Measurements from ENCODE around the gene C17orf50. TPM values are rescaled to one million over a fixed set of nuclear protein-coding genes. Genes with fewer than 3 reads are reported as not detected.

The C17orf50 gene
- total RNA-seq, 1 donor from 2014 or later, result not detected

DNA sequence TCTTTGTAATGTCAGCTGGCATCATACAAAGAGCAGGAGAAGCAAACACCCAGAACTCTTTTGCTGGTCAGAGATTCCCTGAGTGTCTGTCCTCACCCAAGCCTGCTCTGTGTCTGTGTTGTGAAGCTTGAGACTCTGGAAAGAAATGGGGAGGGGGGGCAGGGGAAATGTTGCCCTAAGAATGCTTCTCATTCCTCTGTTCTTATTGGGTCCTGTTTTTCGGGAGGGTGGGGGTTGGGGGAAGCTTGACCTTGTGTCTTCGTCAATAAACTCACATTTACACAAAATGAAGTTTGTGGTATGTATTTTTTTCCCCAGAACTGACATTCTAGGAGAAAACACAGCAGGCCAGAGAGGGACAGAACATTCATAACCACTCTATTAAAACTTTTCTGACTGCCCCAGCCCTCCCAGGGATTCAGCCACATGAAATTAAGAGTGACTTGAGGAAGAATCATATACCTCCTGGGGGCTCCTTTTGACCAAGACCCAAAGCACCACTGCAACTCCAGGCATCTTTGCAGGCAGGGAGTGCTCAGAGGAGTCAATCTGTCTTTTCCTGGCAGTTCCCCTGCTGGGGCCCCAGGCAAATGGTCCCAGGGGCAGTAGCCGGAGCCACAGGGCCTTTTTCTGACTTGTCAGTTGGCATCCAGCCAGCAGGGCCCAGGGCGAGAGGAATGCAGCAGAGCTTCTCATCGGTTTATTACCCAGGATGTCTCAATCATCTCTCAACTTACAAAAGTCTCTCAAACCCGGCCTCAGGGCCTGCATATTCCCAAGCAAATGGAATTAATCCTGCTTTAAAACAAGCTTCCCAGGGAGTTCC is 34.3 kb upstream of the C17orf50 start:
- Histone ChIP-seq H3K4me1 (peaks cover 9% of the 10 kb centered on the region), H3K27me3 (ENCODE audit: low read depth) (no peaks in the 10 kb centered on the region), H3K36me3 (peaks cover 58% of the 10 kb centered on the region), H3K27ac (no peak overlapping the region), H3K9me3 (no peaks in the 10 kb centered on the region), H3K4me3 (no peak overlapping the region)
- TF ChIP-seq, protein P1, sequence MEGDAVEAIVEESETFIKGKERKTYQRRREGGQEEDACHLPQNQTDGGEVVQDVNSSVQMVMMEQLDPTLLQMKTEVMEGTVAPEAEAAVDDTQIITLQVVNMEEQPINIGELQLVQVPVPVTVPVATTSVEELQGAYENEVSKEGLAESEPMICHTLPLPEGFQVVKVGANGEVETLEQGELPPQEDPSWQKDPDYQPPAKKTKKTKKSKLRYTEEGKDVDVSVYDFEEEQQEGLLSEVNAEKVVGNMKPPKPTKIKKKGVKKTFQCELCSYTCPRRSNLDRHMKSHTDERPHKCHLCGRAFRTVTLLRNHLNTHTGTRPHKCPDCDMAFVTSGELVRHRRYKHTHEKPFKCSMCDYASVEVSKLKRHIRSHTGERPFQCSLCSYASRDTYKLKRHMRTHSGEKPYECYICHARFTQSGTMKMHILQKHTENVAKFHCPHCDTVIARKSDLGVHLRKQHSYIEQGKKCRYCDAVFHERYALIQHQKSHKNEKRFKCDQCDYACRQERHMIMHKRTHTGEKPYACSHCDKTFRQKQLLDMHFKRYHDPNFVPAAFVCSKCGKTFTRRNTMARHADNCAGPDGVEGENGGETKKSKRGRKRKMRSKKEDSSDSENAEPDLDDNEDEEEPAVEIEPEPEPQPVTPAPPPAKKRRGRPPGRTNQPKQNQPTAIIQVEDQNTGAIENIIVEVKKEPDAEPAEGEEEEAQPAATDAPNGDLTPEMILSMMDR (IDR thresholded peaks at IDR 0.05), result no peak
- ATAC-seq (no peak), DNase-seq (no peak)
- intact Hi-C loops (cut with DNase I), result no loop called here

DNA sequence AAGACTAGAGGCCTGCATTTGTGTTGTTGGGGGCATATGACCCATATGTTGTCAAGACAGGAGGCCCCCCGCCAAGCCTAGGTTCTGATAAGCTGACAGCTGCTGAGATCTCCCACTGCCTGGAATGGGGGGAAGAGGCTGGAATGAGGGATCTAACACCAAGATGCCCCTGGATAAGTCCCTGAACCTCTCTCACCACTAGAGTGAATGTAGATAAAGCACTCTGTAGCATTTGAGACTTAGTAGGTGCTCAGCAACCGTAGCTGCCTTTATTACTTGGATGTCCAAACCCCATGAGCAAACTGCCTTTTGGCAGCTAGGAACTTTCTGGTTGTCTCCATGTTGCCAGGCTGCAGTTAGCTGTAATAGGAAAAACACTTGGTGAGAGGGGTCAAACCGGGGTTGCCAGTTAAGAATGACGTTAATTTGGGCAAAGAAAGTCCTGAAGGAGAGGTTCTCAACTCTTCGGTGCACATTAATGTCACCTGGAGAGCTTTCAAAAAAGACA is 33.7 kb upstream of the C17orf50 start:
- H3K9me3 ChIP-seq, result no peaks in the 10 kb centered on the region
- H3K4me1 ChIP-seq, result peaks cover 12% of the 10 kb centered on the region
- DNase-seq (no peak), ATAC-seq (no peak)
- H3K27ac ChIP-seq, result no peak overlapping the region
- no peak overlapping the region for H3K4me3 ChIP-seq
- H3K36me3 ChIP-seq, result peaks cover 52% of the 10 kb centered on the region
- intact Hi-C loops (cut with DNase I), result no loop called here
- TF ChIP-seq, protein P1 (IDR thresholded peaks at IDR 0.05), result no peak
- H3K27me3 ChIP-seq (ENCODE audit: low read depth), result no peaks in the 10 kb centered on the region

DNA sequence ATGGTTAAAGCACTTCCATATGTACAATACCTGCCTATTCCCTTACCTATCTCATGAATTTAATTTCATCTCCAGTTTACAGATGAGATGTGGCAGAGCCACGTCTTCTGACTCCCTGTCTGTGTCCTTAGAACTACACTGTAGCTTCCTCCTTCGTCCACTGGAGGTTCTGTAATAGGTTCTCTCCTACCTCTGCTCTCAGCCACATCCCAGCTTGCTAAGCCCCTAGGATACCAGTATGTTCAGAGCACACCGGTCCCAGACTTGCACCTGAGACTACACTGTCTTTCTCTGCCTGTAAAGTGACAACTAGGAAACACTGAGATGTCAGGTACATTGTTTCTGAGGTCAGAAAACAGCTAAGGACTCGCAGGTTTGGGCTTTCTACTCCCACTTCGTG is 33.1 kb upstream of the C17orf50 start:
- Histone ChIP-seq H3K9me3 (no peaks in the 10 kb centered on the region), H3K4me3 (no peak overlapping the region), H3K27me3 (ENCODE audit: low read depth) (no peaks in the 10 kb centered on the region), H3K36me3 (peaks cover 48% of the 10 kb centered on the region), H3K4me1 (peaks cover 17% of the 10 kb centered on the region), H3K27ac (no peak overlapping the region)
- TF ChIP-seq, protein P1 (IDR thresholded peaks at IDR 0.05), result no peak
- DNase-seq, result no peak
- ATAC-seq, result no peak
- intact Hi-C loops (cut with DNase I), result no loop called here

DNA sequence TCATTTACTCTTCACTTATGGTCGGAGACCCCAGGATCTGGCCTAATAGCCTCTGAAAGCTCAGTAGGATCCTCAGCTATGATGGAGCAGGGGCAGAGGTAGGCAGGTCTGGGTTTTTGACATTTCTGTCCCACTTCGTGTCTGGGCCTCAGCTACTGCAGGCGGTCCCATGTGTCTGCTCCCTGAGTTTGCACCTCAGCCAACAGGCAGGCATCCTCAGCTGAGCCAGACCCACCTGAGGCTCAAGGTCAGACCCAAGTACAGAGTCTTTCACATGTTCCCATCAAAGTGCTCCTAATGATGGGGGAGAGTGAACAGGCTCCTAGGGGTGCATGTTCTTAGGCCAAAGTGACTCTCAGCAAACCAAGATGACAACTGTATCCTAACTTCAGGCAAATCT is 32.1 kb upstream of the C17orf50 start:
- Histone ChIP-seq H3K27ac (no peak overlapping the region), H3K4me3 (no peak overlapping the region), H3K27me3 (ENCODE audit: low read depth) (no peaks in the 10 kb centered on the region), H3K4me1 (peaks cover 17% of the 10 kb centered on the region), H3K9me3 (no peaks in the 10 kb centered on the region), H3K36me3 (peaks cover 39% of the 10 kb centered on the region)
- intact Hi-C loops (cut with DNase I), result no loop called here
- ATAC-seq (no peak), DNase-seq (no peak)
- TF ChIP-seq, protein P1 (IDR thresholded peaks at IDR 0.05), result no peak

DNA sequence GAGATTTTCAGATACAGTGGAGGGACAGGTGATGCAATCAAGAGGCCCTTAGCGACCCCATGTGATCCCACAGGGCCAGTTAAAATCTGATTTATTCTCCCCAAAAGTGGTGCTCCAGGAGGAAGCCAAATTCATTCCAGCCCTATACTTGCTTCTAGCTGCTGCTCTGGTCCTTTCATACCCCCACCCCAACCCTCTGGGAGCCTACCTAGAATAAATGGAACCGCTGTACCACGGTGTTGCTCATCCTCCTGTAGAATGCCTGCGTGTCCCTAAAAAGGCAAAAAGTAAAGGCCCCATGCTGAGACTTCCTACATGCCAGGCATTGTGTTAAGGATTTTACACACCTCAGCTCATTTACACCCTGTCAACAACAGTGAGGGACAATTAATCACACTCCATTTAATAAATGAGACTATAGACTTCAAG is 31.3 kb upstream of the C17orf50 start:
- ATAC-seq (no peak), DNase-seq (no peak)
- H3K27ac ChIP-seq, result no peak overlapping the region
- peaks cover 17% of the 10 kb centered on the region for H3K4me1 ChIP-seq
- peaks cover 30% of the 10 kb centered on the region for H3K36me3 ChIP-seq
- no peak overlapping the region for H3K4me3 ChIP-seq
- no peaks in the 10 kb centered on the region for H3K9me3 ChIP-seq
- intact Hi-C loops (cut with DNase I), result no loop called here
- TF ChIP-seq, protein P1 (IDR thresholded peaks at IDR 0.05), result no peak
- no peaks in the 10 kb centered on the region for H3K27me3 ChIP-seq (ENCODE audit: low read depth)

Measured in lower lobe of right lung (tissue), 2 donors.